ENCODE data around the gene ANKHD1.
"Not testable (repeated sequence)": the region's sequence is repeated elsewhere in the genome, so short reads cannot be mapped to it uniquely, and the experiment has no call there.

The ANKHD1 gene

GRCh38 chr5:140420665-140421361, 19.2 kb downstream of the ANKHD1 start:
- Histone ChIP-seq H4K20me1 (peaks cover 88% of the 10 kb centered on the region), H3K9ac (no peak overlapping the region), H3K36me3 (peaks cover 84% of the 10 kb centered on the region), H3K27ac (no peak overlapping the region), H3K4me3 (no peak overlapping the region), H3K27me3 (no peaks in the 10 kb centered on the region), H3K9me3 (peaks cover 69% of the 10 kb centered on the region), H3K4me1 (no peaks in the 10 kb centered on the region), H3K4me2 (no peak overlapping the region)
- no peak for TF ChIP-seq Cebpa-rat (IDR thresholded peaks at IDR 0.05)

- H3K27ac ChIP-seq, H3K4me1 ChIP-seq, H3K9ac ChIP-seq, H3K27me3 ChIP-seq, H3K4me2 ChIP-seq, H3K4me3 ChIP-seq: not testable (repeated sequence)
- peaks cover 86% of the 10 kb centered on the region for H4K20me1 ChIP-seq
- H3K9me3 ChIP-seq, result peaks cover 75% of the 10 kb centered on the region
- H3K36me3 ChIP-seq, result peaks cover 83% of the 10 kb centered on the region
Measured at GRCh38 chr5:140421375-140421774, 19.7 kb downstream of the ANKHD1 start.

GRCh38 chr5:140423609-140424008, 22.0 kb downstream of the ANKHD1 start:
- Histone ChIP-seq H3K4me3 (no peak overlapping the region), H3K27me3 (no peaks in the 10 kb centered on the region), H3K9ac (no peak overlapping the region), H3K9me3 (peaks cover 81% of the 10 kb centered on the region), H3K4me2 (no peak overlapping the region), H3K36me3 (peaks cover 73% of the 10 kb centered on the region), H4K20me1 (peaks cover 67% of the 10 kb centered on the region), H3K27ac (no peak overlapping the region), H3K4me1 (no peaks in the 10 kb centered on the region)
- no peak for TF ChIP-seq Cebpa-rat (IDR thresholded peaks at IDR 0.05)

GRCh38 chr5:140424135-140424534, 22.5 kb downstream of the ANKHD1 start:
- Histone ChIP-seq H3K9ac (no peak overlapping the region), H3K27me3 (no peaks in the 10 kb centered on the region), H4K20me1 (peaks cover 67% of the 10 kb centered on the region), H3K36me3 (peaks cover 71% of the 10 kb centered on the region), H3K4me1 (no peaks in the 10 kb centered on the region), H3K4me2 (no peak overlapping the region), H3K9me3 (peaks cover 76% of the 10 kb centered on the region), H3K4me3 (no peak overlapping the region), H3K27ac (no peak overlapping the region)
- no peak for TF ChIP-seq Cebpa-rat (IDR thresholded peaks at IDR 0.05)

GRCh38 chr5:140427726-140428125, 26.1 kb downstream of the ANKHD1 start:
- H3K27me3 ChIP-seq, H3K4me1 ChIP-seq, H3K4me2 ChIP-seq, H3K9ac ChIP-seq, H3K27ac ChIP-seq, H3K4me3 ChIP-seq: not testable (repeated sequence)
- Histone ChIP-seq H3K36me3 (peaks cover 47% of the 10 kb centered on the region), H3K9me3 (peaks cover 50% of the 10 kb centered on the region), H4K20me1 (peaks cover 79% of the 10 kb centered on the region)

GRCh38 chr5:140429724-140430123, 28.1 kb downstream of the ANKHD1 start:
- TF ChIP-seq Cebpa-rat (IDR thresholded peaks at IDR 0.05), result no peak
- Histone ChIP-seq H3K27me3 (no peaks in the 10 kb centered on the region), H4K20me1 (peaks cover 76% of the 10 kb centered on the region)

GRCh38 chr5:140432212-140432611, 30.6 kb downstream of the ANKHD1 start:
- H3K4me2 ChIP-seq, result no peak overlapping the region
- H4K20me1 ChIP-seq, result peaks cover 81% of the 10 kb centered on the region
- H3K9me3 ChIP-seq, result peaks cover 6% of the 10 kb centered on the region
- H3K9ac ChIP-seq, result no peak overlapping the region
- no peak overlapping the region for H3K4me3 ChIP-seq
- H3K27ac ChIP-seq, result no peak overlapping the region
- H3K4me1 ChIP-seq, result no peaks in the 10 kb centered on the region
- TF ChIP-seq Cebpa-rat (IDR thresholded peaks at IDR 0.05), result no peak
- no peaks in the 10 kb centered on the region for H3K27me3 ChIP-seq
- H3K36me3 ChIP-seq, result peaks cover 30% of the 10 kb centered on the region

More at GRCh38 chr5:140429724-140430123, 28.1 kb downstream of the ANKHD1 start:
- Histone ChIP-seq H3K9ac (no peak overlapping the region), H3K4me3 (no peak overlapping the region), H3K4me2 (no peak overlapping the region), H3K9me3 (peaks cover 30% of the 10 kb centered on the region), H3K36me3 (peaks cover 27% of the 10 kb centered on the region), H3K4me1 (no peaks in the 10 kb centered on the region), H3K27ac (no peak overlapping the region)

- no peak overlapping the region for H3K27ac ChIP-seq
- H3K9me3 ChIP-seq, result peaks cover under 1% of the 10 kb centered on the region
- no peak for TF ChIP-seq Cebpa-rat (IDR thresholded peaks at IDR 0.05)
- H4K20me1 ChIP-seq, result peaks cover 81% of the 10 kb centered on the region
- H3K36me3 ChIP-seq, result peaks cover 32% of the 10 kb centered on the region
- H3K9ac ChIP-seq, result no peak overlapping the region
- no peak overlapping the region for H3K4me3 ChIP-seq
- no peak overlapping the region for H3K4me2 ChIP-seq
- no peaks in the 10 kb centered on the region for H3K27me3 ChIP-seq
- no peaks in the 10 kb centered on the region for H3K4me1 ChIP-seq
Measured at GRCh38 chr5:140432916-140433315, 31.3 kb downstream of the ANKHD1 start.

- not testable (repeated sequence) for H3K9ac ChIP-seq, H3K27ac ChIP-seq, H3K4me3 ChIP-seq, H3K27me3 ChIP-seq, H3K4me2 ChIP-seq, H4K20me1 ChIP-seq, H3K4me1 ChIP-seq
- peaks cover 10% of the 10 kb centered on the region for H3K9me3 ChIP-seq
- peaks cover 38% of the 10 kb centered on the region for H3K36me3 ChIP-seq
Measured at GRCh38 chr5:140457368-140457767, 55.7 kb downstream of the ANKHD1 start.

- no peak for TF ChIP-seq Cebpa-rat (IDR thresholded peaks at IDR 0.05)
- Histone ChIP-seq H3K9me3 (no peaks in the 10 kb centered on the region), H3K27me3 (no peaks in the 10 kb centered on the region), H3K4me1 (no peaks in the 10 kb centered on the region), H3K36me3 (peaks cover 76% of the 10 kb centered on the region), H3K4me3 (no peak overlapping the region), H3K27ac (no peak overlapping the region), H3K9ac (no peak overlapping the region), H4K20me1 (peaks cover 16% of the 10 kb centered on the region; the same call in 1 of the 2 replicates), H3K4me2 (no peak overlapping the region)
Measured at GRCh38 chr5:140466981-140467742, 65.5 kb downstream of the ANKHD1 start.
